ENCODE measurements around the gene GALNT10. TPM values are rescaled to one million over a fixed set of nuclear protein-coding genes. Genes with fewer than 3 reads are reported as not detected.

GALNT10 gene
- total and polyA plus RNA-seq, 2 of the 4 experiments (the other 2 are of a cell fraction), result 46.2 to 67.0 TPM

- H2BK5ac ChIP-seq (ENCODE audit: low read depth, low read length, poor library complexity, severe bottlenecking), result no peak overlapping the region
- H4K8ac ChIP-seq (ENCODE audit: low read depth in 2 of 2, low read length in 2 of 2), result no peak overlapping the region
- H3K4me2 ChIP-seq (ENCODE audit: low read depth, low read length), result no peak overlapping the region
- no peak overlapping the region for H3K18ac ChIP-seq (ENCODE audit: low read depth, low read length)
- ChIA-PET CTCF (interaction anchor here (0.9 to 1.2 kb wide), 2 partner anchors 9 to 176 kb away, joined by 3 read pairs; no protein-coding TSS in a partner anchor), POLR2A (ENCODE audit: unreplicated experiment) (no interaction called here)
- no peak overlapping the region for H3K4me3 ChIP-seq (ENCODE audit: insufficient read depth, low read depth, low read length)
- no CpG with 5 or more reads among the region's 5 CpGs for WGBS, 2 experiments (ENCODE audit: extremely low coverage in 2 of 2, insufficient read length in 1 of 2)
- H4K91ac ChIP-seq (ENCODE audit: insufficient read depth, low read depth, low read length), result no peak overlapping the region
- no peaks in the 10 kb centered on the region for H3K36me3 ChIP-seq (ENCODE audit: control insufficient read depth, insufficient read depth, low read length)
- no peak overlapping the region for H4K5ac ChIP-seq (ENCODE audit: low read depth, low read length)
- H3K9me1 ChIP-seq (ENCODE audit: insufficient read depth, low read length), result no peaks in the 10 kb centered on the region
- dilution Hi-C loops (cut with HindIII; ENCODE audit: low sequenced_read_pairs, unreplicated experiment), result no loop called here
- H2AK5ac ChIP-seq (ENCODE audit: low read depth, low read length), result no peak overlapping the region
- no peak overlapping the region for H2BK15ac ChIP-seq (ENCODE audit: low read depth, low read length)
- H2AFZ ChIP-seq (replicated peaks; ENCODE audit: low read length, poor library complexity), result no peak overlapping the region
- H3K4me1 ChIP-seq (ENCODE audit: control insufficient read depth, insufficient read depth, low read length), result peaks cover 2% of the 10 kb centered on the region; the same call in 1 of the 2 replicates
- H3K14ac ChIP-seq (replicated peaks; ENCODE audit: low read depth, low read length), result no peak overlapping the region
- no peaks in the 10 kb centered on the region for H3K79me1 ChIP-seq (ENCODE audit: low read depth in 1 of 2, low read length in 2 of 2)
- no TSS peak for BruUV-seq (replicated peaks)
- peaks cover 3% of the 10 kb centered on the region; the same call in 1 of the 2 replicates for H4K20me1 ChIP-seq (ENCODE audit: insufficient read depth, low read length)
- in situ Hi-C loops (cut with MboI; ENCODE audit: low sequenced_read_pairs), result loop anchor here (5.0 to 25.0 kb wide), 2 partner anchors 141 to 346 kb away; no protein-coding TSS in a partner anchor
- no peaks in the 10 kb centered on the region for H3K9me3 ChIP-seq (ENCODE audit: control insufficient read depth, insufficient read depth, low read length)
- ATAC-seq (ENCODE audit: low read depth), result peak; percentile 19; the same call in 1 of the 2 replicates
- no peak overlapping the region for H2BK20ac ChIP-seq (ENCODE audit: low read depth, low read length)
- no peak overlapping the region for H3K56ac ChIP-seq (ENCODE audit: extremely low read depth, insufficient read depth, low read length)
- intact Hi-C loops (cut with micrococcal nuclease), result loop anchor here (1.0 to 5.0 kb wide), 4 partner anchors 144 to 394 kb away; no protein-coding TSS in a partner anchor
- no peak overlapping the region for H3K23ac ChIP-seq (ENCODE audit: low read depth, low read length)
- no peak overlapping the region for H2BK120ac ChIP-seq (ENCODE audit: low read depth, low read length)
- DNase-seq, result peak; percentile 59
- no peak overlapping the region for H3K4ac ChIP-seq (ENCODE audit: low read depth, low read length)
- peaks cover 23% of the 10 kb centered on the region for H3K27me3 ChIP-seq (ENCODE audit: control insufficient read depth, insufficient read depth, low read length)
- TF ChIP-seq RAD21 (IDR thresholded peaks at IDR 0.05; ENCODE audit: low read length) (no peak), MAZ (IDR thresholded peaks at IDR 0.05; ENCODE audit: borderline replicate concordance, low read depth, low read length) (no peak), SMC3 (IDR thresholded peaks at IDR 0.05; ENCODE audit: low read depth, low read length) (no peak), USF2 (IDR thresholded peaks at IDR 0.05; ENCODE audit: low read depth, low read length) (no peak), MXI1 (IDR thresholded peaks at IDR 0.05; ENCODE audit: borderline replicate concordance, low read depth, low read length) (no peak), CHD1 (IDR thresholded peaks at IDR 0.05; ENCODE audit: low read depth, low read length) (no peak), CTCF (conservative IDR thresholded peaks at IDR 0.05; ENCODE audit: low read depth, low read length) (no peak), CEBPB (IDR thresholded peaks at IDR 0.05; ENCODE audit: low read depth, low read length) (no peak), MAFK (IDR thresholded peaks at IDR 0.05; ENCODE audit: low read depth, low read length) (no peak), NFE2L2 (IDR thresholded peaks at IDR 0.05; ENCODE audit: low read depth, low read length) (no peak), RCOR1 (IDR thresholded peaks at IDR 0.05; ENCODE audit: insufficient replicate concordance, low read length) (no peak), POLR2A (IDR thresholded peaks at IDR 0.05; ENCODE audit: low read depth, low read length) (no peak), RFX5 (IDR thresholded peaks at IDR 0.05; ENCODE audit: low read depth, low read length) (no peak)
- no peak overlapping the region for H3K27ac ChIP-seq (ENCODE audit: insufficient read depth, low read length)
- no peak overlapping the region for H3K9ac ChIP-seq (ENCODE audit: low read depth, low read length)
- no peak overlapping the region for H2AK9ac ChIP-seq (replicated peaks; ENCODE audit: low read depth, low read length, poor library complexity)
Observed at GRCh38 chr5:154466671-154467070, 276.1 kb downstream of the GALNT10 start.

All from IMR-90 (cell line).